GM19240 (cell line): ENCODE data around the gene FREY1.

Experiments
- DNase-seq: peaks from one replicate; pipeline ENCODE4 v3.0.0; 2011; ENCODE audit warnings: low spot score; ENCODE audit not compliant: insufficient read length

Gene FREY1

GRCh38 chr11:45928535-45929215 lies 21.6 kb upstream of the FREY1 start:
- DNase-seq, result no peak

- no peak for DNase-seq
Observed at GRCh38 chr11:45927684-45928413, 20.8 kb upstream of the FREY1 start.

GRCh38 chr11:45927332-45927683 lies 20.2 kb upstream of the FREY1 start:
- DNase-seq, result no peak

- DNase-seq, result no peak
Observed at GRCh38 chr11:45926536-45927331, 19.7 kb upstream of the FREY1 start.

GRCh38 chr11:45926001-45926401 lies 18.9 kb upstream of the FREY1 start:
- DNase-seq, result no peak

- no peak for DNase-seq
Observed at GRCh38 chr11:45925550-45925949, 18.5 kb upstream of the FREY1 start.

- DNase-seq, result no peak
Observed at GRCh38 chr11:45924927-45925326, 17.9 kb upstream of the FREY1 start.

GRCh38 chr11:45924036-45924915 lies 17.2 kb upstream of the FREY1 start:
- no peak for DNase-seq

- no peak for DNase-seq
Observed at GRCh38 chr11:45922425-45923082, 15.5 kb upstream of the FREY1 start, which contains the start of gene LARGE2. Gene LARGE2, plus strand, starts transcription at chr11:45922656. Its CDS starts 227 bp downstream, at chr11:45922883.

- DNase-seq, result no peak
Observed at GRCh38 chr11:45921561-45922424, 14.7 kb upstream of the FREY1 start.

- DNase-seq, result no peak
Observed at GRCh38 chr11:45920531-45921477, 13.7 kb upstream of the FREY1 start.

GRCh38 chr11:45919806-45920530 lies 12.9 kb upstream of the FREY1 start:
- DNase-seq, result no peak

GRCh38 chr11:45918962-45919675 lies 12.0 kb upstream of the FREY1 start:
- no peak for DNase-seq

GRCh38 chr11:45918331-45918941 lies 11.4 kb upstream of the FREY1 start:
- DNase-seq, result peak; percentile 88

- DNase-seq, result peak; percentile 99
Observed at GRCh38 chr11:45917623-45918330, 10.7 kb upstream of the FREY1 start, which contains the start of gene PEX16. Gene PEX16, minus strand, starts transcription at chr11:45917877. Its CDS starts 66 bp downstream, at chr11:45917811.

GRCh38 chr11:45917286-45917622 lies 10.2 kb upstream of the FREY1 start:
- no peak for DNase-seq
